HepG2 (cell line): ENCODE data around the gene CELSR2. TPM values are rescaled to one million over a fixed set of nuclear protein-coding genes. Genes with fewer than 3 reads are reported as not detected.

Experiments
- BCLAF1 ChIP-seq: fragments of 450-650 bp; IDR thresholded peaks from 2 replicates; pipeline ENCODE4 v1.6.1; 2017; ENCODE audit warnings: mild to moderate bottlenecking
- CC2D1A ChIP-seq: sonication (generic); formaldehyde crosslinking; IDR thresholded peaks from 2 replicates; pipeline ENCODE4 v1.8.1; 2023; ENCODE audit warnings: mild to moderate bottlenecking, missing genetic modification reagents
- CREB1 ChIP-seq, 2 experiments: fragments of 450-650 bp in 1 of 2; IDR thresholded peaks; 2 replicates each; pipeline ENCODE4 v1.6.1; 2016 to 2017; ENCODE audit warnings: control low read depth in 1 of 2, mild to moderate bottlenecking in 1 of 2, missing compliant biosample characterization in 1 of 2, missing genetic modification characterization in 1 of 2
- GLI4 ChIP-seq: sonication (generic); formaldehyde crosslinking; IDR thresholded peaks from 2 replicates; pipeline ENCODE4 v1.5.1; 2020; ENCODE audit warnings: missing genetic modification reagents, mild to moderate bottlenecking, moderate library complexity, borderline replicate concordance
- GPN1 ChIP-seq: sonication (generic); formaldehyde crosslinking; IDR thresholded peaks from 2 replicates; pipeline ENCODE4 v1.5.1; 2020; ENCODE audit warnings: missing genetic modification reagents, borderline replicate concordance
- KDM2A ChIP-seq: sonication (generic); formaldehyde crosslinking; IDR thresholded peaks from 2 replicates; pipeline ENCODE4 v1.4.0; 2020; ENCODE audit warnings: low read depth, missing genetic modification reagents, borderline replicate concordance
- MBD4 ChIP-seq: IDR thresholded peaks from 2 replicates; pipeline ENCODE4 v1.6.1; 2012; ENCODE audit warnings: low read length, inconsistent platforms, borderline replicate concordance
- NFE2L1 ChIP-seq: sonication (generic); formaldehyde crosslinking; IDR thresholded peaks from 2 replicates; pipeline ENCODE4 v1.4.0; 2020; ENCODE audit warnings: missing genetic modification reagents, mild to moderate bottlenecking, borderline replicate concordance
- PHB2 ChIP-seq: fragments of 450-650 bp; IDR thresholded peaks from 2 replicates; pipeline ENCODE4 v1.6.1; 2018; ENCODE audit not compliant: partially characterized antibody
- REL ChIP-seq: sonication (generic); formaldehyde crosslinking; conservative IDR thresholded peaks from 2 replicates; pipeline ENCODE4 v1.8.0; 2022; ENCODE audit warnings: mild to moderate bottlenecking, missing genetic modification reagents, moderate library complexity
- SALL1 ChIP-seq: sonication (generic); formaldehyde crosslinking; IDR thresholded peaks from 2 replicates; pipeline ENCODE4 v1.8.0; 2022; ENCODE audit warnings: mild to moderate bottlenecking, missing genetic modification reagents
- XBP1 ChIP-seq: sonication (generic); formaldehyde crosslinking; IDR thresholded peaks from 2 replicates; pipeline ENCODE4 v1.5.0; 2020; ENCODE audit warnings: missing genetic modification reagents
- ZMYM3 ChIP-seq: sonication (generic); formaldehyde crosslinking; IDR thresholded peaks from 2 replicates; pipeline ENCODE4 v1.5.1; 2020; ENCODE audit warnings: mild to moderate bottlenecking, missing genetic modification reagents
- ZNF24 ChIP-seq: fragments of 450-650 bp; IDR thresholded peaks from 2 replicates; pipeline ENCODE4 v1.6.1; 2017; ENCODE audit warnings: antibody characterized with exemption, mild to moderate bottlenecking
- ZNF598 ChIP-seq: sonication (generic); formaldehyde crosslinking; IDR thresholded peaks from 2 replicates; pipeline ENCODE4 v1.5.1; 2020; ENCODE audit warnings: mild to moderate bottlenecking, missing genetic modification reagents, borderline replicate concordance
- ZNF644 ChIP-seq: IDR thresholded peaks from 2 replicates; pipeline ENCODE4 v1.6.1; 2016; ENCODE audit warnings: low read depth
- ZNF83 ChIP-seq: sonication (generic); formaldehyde crosslinking; IDR thresholded peaks from 2 replicates; pipeline ENCODE4 v1.4.0; 2020; ENCODE audit warnings: missing genetic modification reagents, mild to moderate bottlenecking, borderline replicate concordance
- ZSCAN25 ChIP-seq: sonication (generic); formaldehyde crosslinking; IDR thresholded peaks from 2 replicates; pipeline ENCODE4 v1.8.0; 2022; ENCODE audit warnings: mild to moderate bottlenecking, missing genetic modification reagents
- ZSCAN9 ChIP-seq: IDR thresholded peaks from 2 replicates; pipeline ENCODE4 v1.6.1; 2016; ENCODE audit warnings: borderline replicate concordance
- polyA plus RNA-seq, 8 experiments: library from polyadenylated mRNA; depleted of rRNA in 3 of 8; stranded (reverse) in 7 of 8; unstranded in 1 of 8; fragments of >200 nt; fragmentation: Illumina TruSeq in 4 of 8; extraction: Trizol in 4 of 8; gene quantifications; 2 replicates each; pipeline versions ENCODE4 v1.2.1 to v1.2.3, GENCODE V29; 2011 to 2016; ENCODE audit warnings: low read depth in 4 of 8, missing spikeins in 1 of 8, mixed read lengths in 1 of 8; ENCODE audit not compliant: insufficient read depth in 1 of 8
- total RNA-seq, 5 experiments: library from RNA; depleted of rRNA; stranded (reverse); fragments of >200 nt; fragmentation: Illumina TruSeq; extraction: Trizol; gene quantifications; 2 replicates each; pipeline ENCODE4 v1.2.3, GENCODE V29; 2016; ENCODE audit warnings: low read depth in 1 of 5
- TF ChIP-seq, protein P1 (sequence below): sonication (generic); formaldehyde crosslinking; conservative IDR thresholded peaks from 2 replicates; pipeline ENCODE4 v1.4.0; 2020; ENCODE audit warnings: missing genetic modification reagents
- TF ChIP-seq, protein P2 (sequence below): sonication (generic); formaldehyde crosslinking; conservative IDR thresholded peaks from 2 replicates; pipeline ENCODE4 v1.4.0; 2020; ENCODE audit warnings: mild to moderate bottlenecking, missing genetic modification reagents, moderate library complexity

The CELSR2 gene
- total and polyA plus RNA-seq, 2 of the 13 experiments (the other 11 are each of a cell fraction or from before 2014, with no cell fraction given) = 4.0 to 6.6 TPM

DNA sequence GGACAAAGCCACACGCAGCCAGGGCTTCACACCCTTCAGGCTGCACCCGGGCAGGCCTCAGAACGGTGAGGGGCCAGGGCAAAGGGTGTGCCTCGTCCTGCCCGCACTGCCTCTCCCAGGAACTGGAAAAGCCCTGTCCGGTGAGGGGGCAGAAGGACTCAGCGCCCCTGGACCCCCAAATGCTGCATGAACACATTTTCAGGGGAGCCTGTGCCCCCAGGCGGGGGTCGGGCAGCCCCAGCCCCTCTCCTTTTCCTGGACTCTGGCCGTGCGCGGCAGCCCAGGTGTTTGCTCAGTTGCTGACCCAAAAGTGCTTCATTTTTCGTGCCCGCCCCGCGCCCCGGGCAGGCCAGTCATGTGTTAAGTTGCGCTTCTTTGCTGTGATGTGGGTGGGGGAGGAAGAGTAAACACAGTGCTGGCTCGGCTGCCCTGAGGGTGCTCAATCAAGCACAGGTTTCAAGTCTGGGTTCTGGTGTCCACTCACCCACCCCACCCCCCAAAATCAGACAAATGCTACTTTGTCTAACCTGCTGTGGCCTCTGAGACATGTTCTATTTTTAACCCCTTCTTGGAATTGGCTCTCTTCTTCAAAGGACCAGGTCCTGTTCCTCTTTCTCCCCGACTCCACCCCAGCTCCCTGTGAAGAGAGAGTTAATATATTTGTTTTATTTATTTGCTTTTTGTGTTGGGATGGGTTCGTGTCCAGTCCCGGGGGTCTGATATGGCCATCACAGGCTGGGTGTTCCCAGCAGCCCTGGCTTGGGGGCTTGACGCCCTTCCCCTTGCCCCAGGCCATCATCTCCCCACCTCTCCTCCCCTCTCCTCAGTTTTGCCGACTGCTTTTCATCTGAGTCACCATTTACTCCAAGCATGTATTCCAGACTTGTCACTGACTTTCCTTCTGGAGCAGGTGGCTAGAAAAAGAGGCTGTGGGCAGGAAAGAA, 25.5 kb downstream of the CELSR2 start (continued):
- TF ChIP-seq, protein P1, sequence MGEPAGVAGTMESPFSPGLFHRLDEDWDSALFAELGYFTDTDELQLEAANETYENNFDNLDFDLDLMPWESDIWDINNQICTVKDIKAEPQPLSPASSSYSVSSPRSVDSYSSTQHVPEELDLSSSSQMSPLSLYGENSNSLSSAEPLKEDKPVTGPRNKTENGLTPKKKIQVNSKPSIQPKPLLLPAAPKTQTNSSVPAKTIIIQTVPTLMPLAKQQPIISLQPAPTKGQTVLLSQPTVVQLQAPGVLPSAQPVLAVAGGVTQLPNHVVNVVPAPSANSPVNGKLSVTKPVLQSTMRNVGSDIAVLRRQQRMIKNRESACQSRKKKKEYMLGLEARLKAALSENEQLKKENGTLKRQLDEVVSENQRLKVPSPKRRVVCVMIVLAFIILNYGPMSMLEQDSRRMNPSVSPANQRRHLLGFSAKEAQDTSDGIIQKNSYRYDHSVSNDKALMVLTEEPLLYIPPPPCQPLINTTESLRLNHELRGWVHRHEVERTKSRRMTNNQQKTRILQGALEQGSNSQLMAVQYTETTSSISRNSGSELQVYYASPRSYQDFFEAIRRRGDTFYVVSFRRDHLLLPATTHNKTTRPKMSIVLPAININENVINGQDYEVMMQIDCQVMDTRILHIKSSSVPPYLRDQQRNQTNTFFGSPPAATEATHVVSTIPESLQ (CRISPR knock-in tag) = no peak
- TF ChIP-seq, protein P2, sequence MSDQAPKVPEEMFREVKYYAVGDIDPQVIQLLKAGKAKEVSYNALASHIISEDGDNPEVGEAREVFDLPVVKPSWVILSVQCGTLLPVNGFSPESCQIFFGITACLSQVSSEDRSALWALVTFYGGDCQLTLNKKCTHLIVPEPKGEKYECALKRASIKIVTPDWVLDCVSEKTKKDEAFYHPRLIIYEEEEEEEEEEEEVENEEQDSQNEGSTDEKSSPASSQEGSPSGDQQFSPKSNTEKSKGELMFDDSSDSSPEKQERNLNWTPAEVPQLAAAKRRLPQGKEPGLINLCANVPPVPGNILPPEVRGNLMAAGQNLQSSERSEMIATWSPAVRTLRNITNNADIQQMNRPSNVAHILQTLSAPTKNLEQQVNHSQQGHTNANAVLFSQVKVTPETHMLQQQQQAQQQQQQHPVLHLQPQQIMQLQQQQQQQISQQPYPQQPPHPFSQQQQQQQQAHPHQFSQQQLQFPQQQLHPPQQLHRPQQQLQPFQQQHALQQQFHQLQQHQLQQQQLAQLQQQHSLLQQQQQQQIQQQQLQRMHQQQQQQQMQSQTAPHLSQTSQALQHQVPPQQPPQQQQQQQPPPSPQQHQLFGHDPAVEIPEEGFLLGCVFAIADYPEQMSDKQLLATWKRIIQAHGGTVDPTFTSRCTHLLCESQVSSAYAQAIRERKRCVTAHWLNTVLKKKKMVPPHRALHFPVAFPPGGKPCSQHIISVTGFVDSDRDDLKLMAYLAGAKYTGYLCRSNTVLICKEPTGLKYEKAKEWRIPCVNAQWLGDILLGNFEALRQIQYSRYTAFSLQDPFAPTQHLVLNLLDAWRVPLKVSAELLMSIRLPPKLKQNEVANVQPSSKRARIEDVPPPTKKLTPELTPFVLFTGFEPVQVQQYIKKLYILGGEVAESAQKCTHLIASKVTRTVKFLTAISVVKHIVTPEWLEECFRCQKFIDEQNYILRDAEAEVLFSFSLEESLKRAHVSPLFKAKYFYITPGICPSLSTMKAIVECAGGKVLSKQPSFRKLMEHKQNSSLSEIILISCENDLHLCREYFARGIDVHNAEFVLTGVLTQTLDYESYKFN = peak; percentile 87
- no peak for TF ChIP-seq CC2D1A (CRISPR knock-in tag)
- peak; percentile 43 for TF ChIP-seq ZMYM3 (CRISPR knock-in tag)
- peak; percentile 84 for TF ChIP-seq SALL1
- TF ChIP-seq BCLAF1 = no peak
- TF ChIP-seq ZSCAN25 (CRISPR knock-in tag) = no peak
- no peak for TF ChIP-seq NFE2L1 (CRISPR knock-in tag)
- TF ChIP-seq MBD4 = no peak
- TF ChIP-seq GPN1 (CRISPR knock-in tag) = no peak
- no peak for TF ChIP-seq ZNF644
- no peak for TF ChIP-seq REL (CRISPR knock-in tag)
- no peak for TF ChIP-seq PHB2
- peak; percentile 41; the same call in 1 of the 2 replicates for TF ChIP-seq GLI4 (CRISPR knock-in tag)
- peak; percentile 65; the same call in 1 of the 2 replicates for TF ChIP-seq ZSCAN9 (CRISPR knock-in tag)
- 0 out of 2 replicates have a peak, but pooled peaks have one; percentile 32 for TF ChIP-seq ZNF598
- no peak for TF ChIP-seq ZNF24
- TF ChIP-seq KDM2A = peak; percentile 70; the same call in 1 of the 2 replicates
- no peak for TF ChIP-seq XBP1
- no peak for TF ChIP-seq CREB1 (IDR thresholded peaks at IDR 0.05)
- no peak for TF ChIP-seq CREB1 (CRISPR knock-in tag; IDR thresholded peaks at IDR 0.05)
- TF ChIP-seq ZNF83 (CRISPR knock-in tag) = no peak
